Measurements from ENCODE around the gene MRRF.

Gene MRRF

DNA sequence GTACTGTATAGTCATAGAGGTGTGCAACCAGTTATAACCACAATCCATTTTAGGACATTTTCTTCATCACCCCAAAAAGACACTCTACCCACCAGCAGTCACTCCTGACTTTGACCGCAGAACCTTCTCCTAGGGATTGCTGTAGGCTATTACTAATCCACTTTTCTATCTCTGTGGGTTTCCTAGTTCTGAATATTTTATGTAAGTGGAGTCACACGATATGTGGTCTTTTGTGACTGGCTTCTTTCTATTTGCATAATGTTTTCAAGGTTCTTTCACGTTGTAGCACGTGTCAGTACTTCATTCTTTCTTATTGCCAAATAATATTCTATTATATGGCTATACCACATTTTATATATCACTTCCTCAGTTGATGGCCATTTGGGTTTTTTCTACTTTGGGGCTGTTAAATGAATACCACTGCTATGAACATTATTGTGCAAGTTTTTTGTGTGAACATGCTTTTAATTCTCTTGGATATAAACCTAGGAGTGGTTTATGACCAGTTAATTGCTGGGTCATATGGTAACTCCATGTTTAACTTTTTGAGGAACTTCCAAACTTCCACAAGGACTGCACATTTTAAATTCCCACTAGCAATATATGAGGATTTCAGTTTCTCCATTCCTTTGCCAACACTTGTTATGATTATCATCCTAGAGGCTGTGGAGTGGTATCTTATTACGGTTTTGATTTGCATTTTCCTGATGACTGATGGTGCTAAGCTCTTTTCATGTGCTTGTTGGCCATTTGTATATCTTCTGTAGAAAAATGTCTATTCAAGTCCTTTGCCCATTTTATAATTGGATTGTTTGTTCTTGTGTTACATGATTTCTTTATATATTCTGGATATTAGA is 37.8 kb downstream of the MRRF start:
- H3K4me3 ChIP-seq (ENCODE audit: low read depth, low read length), result no peak overlapping the region
- TF ChIP-seq CTCF (IDR thresholded peaks at IDR 0.05; ENCODE audit: low read depth, low read length), result no peak

DNA sequence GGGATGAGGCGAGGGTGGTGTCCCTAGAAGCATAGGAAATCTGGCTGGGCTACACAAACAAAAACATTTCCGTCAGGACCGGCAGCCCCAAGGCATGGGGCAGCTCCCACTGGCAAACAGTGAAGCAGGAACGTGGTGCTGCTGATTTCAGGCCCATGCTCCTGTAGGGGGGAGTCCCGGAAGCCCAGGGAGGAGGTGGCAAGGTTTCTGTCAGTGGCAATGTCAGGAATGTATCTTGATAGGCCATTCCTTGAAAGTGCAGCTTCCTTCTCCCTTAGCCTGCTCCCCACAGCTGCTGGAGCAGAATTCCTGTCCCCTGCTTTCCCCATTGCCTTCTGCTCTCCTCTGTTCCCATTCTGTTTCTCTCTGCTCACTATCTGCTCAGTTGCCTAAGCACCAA is 42.4 kb downstream of the MRRF start:
- no peak for TF ChIP-seq CTCF (IDR thresholded peaks at IDR 0.05; ENCODE audit: low read depth, low read length)
- no peak overlapping the region for H3K4me3 ChIP-seq (ENCODE audit: low read depth, low read length)

- H3K4me3 ChIP-seq (ENCODE audit: low read depth, low read length), result no peak overlapping the region
- no peak for TF ChIP-seq CTCF (IDR thresholded peaks at IDR 0.05; ENCODE audit: low read depth, low read length)
Measured at GRCh38 chr9:122307925-122308324, 43.2 kb downstream of the MRRF start.

DNA sequence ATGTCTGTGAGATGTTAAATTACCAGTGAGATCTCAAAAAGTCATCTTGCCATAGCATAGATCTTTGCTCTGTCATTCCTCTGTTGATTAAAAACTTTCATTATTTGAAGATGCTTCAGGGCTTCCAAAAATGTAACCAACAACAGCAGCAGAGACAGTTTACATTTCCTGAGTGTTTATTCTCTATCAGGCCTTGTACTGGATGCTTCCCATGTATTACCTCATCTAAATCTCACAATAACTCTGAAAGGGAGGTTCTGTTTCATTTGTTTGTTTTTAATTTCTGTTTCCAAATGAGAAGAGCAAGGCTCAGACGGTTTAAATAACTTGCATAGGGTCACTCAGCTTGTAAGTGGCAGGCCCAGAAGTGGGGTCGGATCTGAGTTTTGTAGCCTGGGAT is 45.2 kb downstream of the MRRF start:
- no peak overlapping the region for H3K4me3 ChIP-seq (ENCODE audit: low read depth, low read length)
- no peak for TF ChIP-seq CTCF (IDR thresholded peaks at IDR 0.05; ENCODE audit: low read depth, low read length)

GRCh38 chr9:122314165-122314564 is 49.5 kb downstream of the MRRF start:
- no peak overlapping the region for H3K4me3 ChIP-seq (ENCODE audit: low read depth, low read length)
- no peak for TF ChIP-seq CTCF (IDR thresholded peaks at IDR 0.05; ENCODE audit: low read depth, low read length)

DNA sequence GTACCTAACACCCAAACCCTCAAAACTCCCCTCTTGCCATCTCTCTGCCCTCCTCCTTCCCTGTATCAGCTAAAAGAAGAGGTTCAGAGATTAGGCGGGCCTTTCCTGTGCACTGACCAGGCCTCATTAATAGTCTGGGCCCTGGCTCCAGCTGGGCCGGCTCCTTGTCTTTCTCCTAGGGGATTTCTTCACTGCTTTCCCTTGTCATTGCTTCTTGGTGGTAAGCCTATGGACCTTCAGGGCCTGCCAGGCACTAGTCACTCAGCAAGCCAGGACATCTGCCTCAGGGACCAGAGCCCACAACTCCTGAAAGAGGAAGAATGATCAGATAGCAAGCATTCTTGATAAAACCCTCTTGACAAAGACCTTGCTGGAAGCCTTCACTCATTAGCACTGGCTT is 50.9 kb downstream of the MRRF start:
- TF ChIP-seq CTCF (IDR thresholded peaks at IDR 0.05; ENCODE audit: low read depth, low read length), result no peak
- no peak overlapping the region for H3K4me3 ChIP-seq (ENCODE audit: low read depth, low read length)

DNA sequence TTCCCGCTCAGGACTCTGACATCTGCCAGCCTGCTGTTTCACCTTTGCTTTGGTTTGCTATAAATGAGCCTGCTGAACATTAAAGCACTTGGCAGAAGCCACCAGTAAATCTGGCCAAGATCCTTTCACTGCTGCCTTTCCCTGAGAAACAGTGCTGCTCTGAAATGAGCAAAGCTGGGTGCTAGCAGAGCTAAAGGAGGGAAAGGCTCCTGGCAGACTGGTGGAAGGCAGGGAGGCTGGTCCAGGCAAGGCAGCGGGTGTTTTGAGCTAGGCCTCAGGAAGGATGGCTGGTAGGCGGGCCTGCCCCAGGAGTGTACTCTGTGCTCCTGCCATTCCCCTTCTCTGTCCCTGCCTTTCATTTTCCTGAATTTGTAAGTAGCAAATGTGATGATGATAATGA is 53.6 kb downstream of the MRRF start:
- TF ChIP-seq CTCF (IDR thresholded peaks at IDR 0.05; ENCODE audit: low read depth, low read length), result no peak
- no peak overlapping the region for H3K4me3 ChIP-seq (ENCODE audit: low read depth, low read length)
